HEK293T (cell line): ENCODE measurements around the gene MN1.

ENCODE experiments used
- BHLHE40 ChIP-seq: fragments of 450-650 bp; IDR thresholded peaks from 2 replicates; pipeline ENCODE4 v1.6.1; 2016; ENCODE audit warnings: mild to moderate bottlenecking, moderate library complexity, borderline replicate concordance
- FOXA1 ChIP-seq: fragments of 450-650 bp; IDR thresholded peaks from 2 replicates; pipeline ENCODE4 v1.6.1; 2016; ENCODE audit warnings: mild to moderate bottlenecking
- FOXM1 ChIP-seq: fragments of 450-650 bp; IDR thresholded peaks from 2 replicates; pipeline ENCODE4 v1.6.1; 2017; ENCODE audit warnings: mild to moderate bottlenecking, borderline replicate concordance
- L3MBTL2 ChIP-seq: fragments of 450-650 bp; conservative IDR thresholded peaks from 2 replicates; pipeline ENCODE4 v1.6.1; 2016; ENCODE audit warnings: mild to moderate bottlenecking
- NFRKB ChIP-seq: fragments of 450-650 bp; IDR thresholded peaks from 2 replicates; pipeline ENCODE4 v1.6.1; 2016; ENCODE audit warnings: mild to moderate bottlenecking, moderate library complexity
- SP1 ChIP-seq: fragments of 450-650 bp; IDR thresholded peaks from 2 replicates; pipeline ENCODE4 v1.6.1; 2017
- SUZ12 ChIP-seq: fragments of 450-650 bp; IDR thresholded peaks from 2 replicates; pipeline ENCODE4 v1.6.1; 2016; ENCODE audit warnings: mild to moderate bottlenecking
- TARDBP ChIP-seq: fragments of 450-650 bp; IDR thresholded peaks from 2 replicates; pipeline ENCODE4 v1.6.1; 2016

GRCh38 chr22:27801616-27802345 lies at the start of gene MN1:
- no peak for TF ChIP-seq SP1
- peak; percentile 96 for TF ChIP-seq L3MBTL2
- no peak for TF ChIP-seq FOXA1
- TF ChIP-seq NFRKB = no peak
- TF ChIP-seq SUZ12 = no peak
- TF ChIP-seq TARDBP = no peak
- peak; percentile 51; the same call in 1 of the 2 replicates for TF ChIP-seq FOXM1
- TF ChIP-seq BHLHE40 = no peak
